GM20000 (cell line): ENCODE data around the gene ZNF785.

ENCODE experiments used
- DNase-seq: peaks from one replicate; pipeline ENCODE4 v3.0.0; 2012; ENCODE audit warnings: low spot score
- CTCF ChIP-seq: IDR thresholded peaks from 2 replicates; pipeline ENCODE4 v1.5.1; 2012; ENCODE audit warnings: mild to moderate bottlenecking, control low read depth; ENCODE audit errors: extremely low read depth, missing control alignments

Gene ZNF785

GRCh38 chr16:30559690-30560089 is 25.8 kb downstream of the ZNF785 start:
- DNase-seq: no peak
- TF ChIP-seq CTCF: no peak

GRCh38 chr16:30558789-30559377 is 26.6 kb downstream of the ZNF785 start:
- DNase-seq: no peak
- TF ChIP-seq CTCF: no peak

DNA sequence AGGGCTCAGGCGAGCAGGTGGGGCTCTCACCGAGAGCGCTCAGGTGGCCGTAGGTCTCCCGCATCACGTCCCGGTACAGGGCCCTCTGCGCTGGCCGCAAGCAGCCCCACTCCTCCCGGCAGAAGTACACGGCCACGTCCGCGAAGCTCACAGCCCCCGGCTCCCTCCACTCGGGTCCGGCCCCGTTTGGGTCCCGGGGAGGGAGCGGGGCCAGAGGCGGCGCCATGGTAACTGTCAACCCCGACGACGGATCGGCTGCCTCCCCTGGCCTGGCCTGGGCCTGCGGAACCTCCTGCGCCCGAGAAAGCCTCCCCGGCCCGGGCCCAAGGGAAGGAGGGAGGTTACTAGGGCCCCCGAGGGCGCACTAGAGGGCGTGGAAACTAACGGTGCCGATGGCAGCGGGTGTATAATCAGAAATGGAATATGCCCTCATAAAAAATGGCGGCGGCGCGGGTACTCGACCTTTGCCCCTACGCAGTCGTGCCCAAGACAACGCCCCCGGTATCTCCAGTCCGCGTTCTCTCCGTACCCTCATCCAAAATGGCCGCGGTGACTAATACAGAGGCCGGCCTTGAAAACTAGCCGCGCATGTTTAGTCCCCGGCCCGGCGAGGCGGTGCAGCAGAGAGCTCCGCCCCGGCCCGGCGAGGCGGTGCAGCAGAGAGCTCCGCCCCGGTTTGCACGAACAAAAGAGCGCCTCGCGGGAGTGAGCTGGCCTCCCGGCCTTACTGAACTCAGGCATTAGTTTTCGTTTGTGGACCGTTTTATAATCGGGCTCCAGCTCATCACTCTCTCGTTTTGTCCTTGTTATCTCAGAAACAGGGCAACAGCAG is 27.3 kb downstream of the ZNF785 start, which contains the start of gene ZNF764:
TSS of gene ZNF764 (minus strand) at position 418 of the 832 bp plus-strand sequence. CDS start at position 226, 192 bp downstream.
- no peak for TF ChIP-seq CTCF
- DNase-seq: peak; percentile 96

DNA sequence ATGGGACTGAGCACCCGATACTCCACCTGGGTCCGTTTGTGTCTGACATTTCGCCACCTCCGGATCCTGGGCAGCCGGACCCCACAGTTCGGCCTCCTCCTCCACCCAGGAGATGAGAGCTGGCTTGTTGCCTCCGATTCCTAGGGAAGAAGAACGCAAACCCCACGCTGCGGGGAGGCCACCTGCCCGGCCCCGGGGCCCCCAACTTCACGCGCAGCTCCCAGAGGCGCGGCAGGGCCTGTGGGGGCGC is 27.9 kb downstream of the ZNF785 start:
- TF ChIP-seq CTCF: no peak
- DNase-seq: peak; percentile 60

- no peak for DNase-seq
- no peak for TF ChIP-seq CTCF
These were observed 29.4 kb downstream of the ZNF785 start for GRCh38 chr16:30556125-30556473.

DNA sequence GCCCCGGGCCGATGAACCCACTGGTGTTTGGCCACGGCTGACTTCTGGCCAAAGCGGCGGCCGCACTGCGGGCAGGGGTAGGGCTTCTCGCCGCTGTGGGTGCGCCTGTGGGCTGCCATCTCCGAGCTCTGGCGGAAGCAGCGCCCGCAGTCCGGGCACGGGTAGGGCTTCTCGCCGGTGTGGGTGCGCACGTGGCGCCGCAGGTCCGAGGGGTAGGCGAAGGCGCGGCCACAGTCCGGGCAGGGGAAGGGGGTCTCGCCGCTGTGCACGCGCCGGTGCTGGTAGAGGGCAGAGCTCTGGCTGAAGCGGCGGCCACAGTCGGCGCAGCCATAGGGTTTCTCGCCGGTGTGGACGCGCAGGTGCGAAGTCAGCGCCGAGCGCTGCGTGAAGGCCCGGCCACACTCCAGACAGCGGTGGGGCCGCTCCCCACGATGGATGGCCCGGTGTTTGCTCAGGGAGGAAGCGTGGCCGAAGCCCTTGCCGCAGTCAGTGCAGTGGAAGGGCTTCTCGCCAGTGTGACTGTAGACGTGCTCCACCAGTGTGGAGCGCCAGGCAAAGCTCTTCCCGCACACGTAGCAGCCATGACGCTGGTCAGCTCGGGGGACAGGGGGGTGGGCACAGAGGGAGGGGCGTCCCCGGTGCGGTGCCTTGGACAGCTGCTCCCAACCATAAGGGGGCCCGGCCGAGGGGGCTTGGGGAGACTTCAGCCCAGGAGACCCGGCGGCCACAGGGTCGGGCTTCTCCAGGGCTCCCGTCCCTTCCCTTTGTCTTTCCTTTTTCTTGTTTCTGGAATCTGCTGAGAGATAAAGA is 30.0 kb downstream of the ZNF785 start:
- no peak for DNase-seq
- no peak for TF ChIP-seq CTCF
